Brain microvascular endothelial cell (primary cell): Measurements from ENCODE around the gene ERCC4.
A peak's percentile ranks its signal among the peaks of the same experiment; 100 is the strongest.

Source experiments
- DNase-seq: peaks from one replicate; pipeline ENCODE4 v3.0.0-alpha.2; 2020
- H3K27ac ChIP-seq: fragments of 250-450 bp; sonication (Bioruptor Pico); 2 replicates; pipeline ENCODE4 v1.5.1; 2020; ENCODE audit warnings: mild to moderate bottlenecking, moderate library complexity
- H3K27me3 ChIP-seq: fragments of 250-450 bp; sonication (Bioruptor Pico); replicated peaks from 2 replicates; pipeline ENCODE4 v1.5.1; 2020; ENCODE audit warnings: mild to moderate bottlenecking
- H3K36me3 ChIP-seq: fragments of 250-450 bp; sonication (Bioruptor Pico); replicated peaks from 2 replicates; pipeline ENCODE4 v1.5.1; 2020; ENCODE audit warnings: mild to moderate bottlenecking
- H3K4me3 ChIP-seq: 2 replicates; pipeline ENCODE4 v1.5.1; 2011; ENCODE audit warnings: low read depth, mild to moderate bottlenecking, control low read depth, low read length, moderate library complexity
- in situ Hi-C: cut with HindIII; loops from 2 replicates; pipeline ENCODE4 v1.10.0; 2017; ENCODE audit warnings: low sequenced_read_pairs, low pct_ligation_motif_present
- TF ChIP-seq, protein P1 (sequence below): IDR thresholded peaks from 2 replicates; pipeline ENCODE4 v1.5.1; 2011; ENCODE audit warnings: low read depth, mild to moderate bottlenecking, moderate library complexity, low read length, control low read depth, inconsistent platforms; ENCODE audit errors: missing control alignments

Gene ERCC4

DNA sequence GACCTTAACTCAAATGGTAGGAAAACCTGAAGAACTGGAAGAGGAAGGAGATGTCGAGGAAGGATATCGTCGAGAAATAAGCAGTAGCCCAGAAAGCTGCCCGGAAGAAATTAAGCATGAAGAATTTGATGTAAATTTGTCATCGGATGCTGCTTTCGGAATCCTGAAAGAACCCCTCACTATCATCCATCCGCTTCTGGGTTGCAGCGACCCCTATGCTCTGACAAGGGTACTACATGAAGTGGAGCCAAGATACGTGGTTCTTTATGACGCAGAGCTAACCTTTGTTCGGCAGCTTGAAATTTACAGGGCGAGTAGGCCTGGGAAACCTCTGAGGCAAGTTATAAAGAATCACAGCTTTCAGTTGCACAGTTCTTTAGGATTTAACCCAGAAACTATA lies 15.5 kb downstream of the ERCC4 start:
- no peak overlapping the region for H3K4me3 ChIP-seq
- in situ Hi-C loops = loop anchor here (25.0 kb wide), 1 partner anchor 577 kb away; no protein-coding TSS in a partner anchor
- DNase-seq = no peak
- no peaks in the 10 kb centered on the region for H3K27me3 ChIP-seq
- TF ChIP-seq, protein P1, sequence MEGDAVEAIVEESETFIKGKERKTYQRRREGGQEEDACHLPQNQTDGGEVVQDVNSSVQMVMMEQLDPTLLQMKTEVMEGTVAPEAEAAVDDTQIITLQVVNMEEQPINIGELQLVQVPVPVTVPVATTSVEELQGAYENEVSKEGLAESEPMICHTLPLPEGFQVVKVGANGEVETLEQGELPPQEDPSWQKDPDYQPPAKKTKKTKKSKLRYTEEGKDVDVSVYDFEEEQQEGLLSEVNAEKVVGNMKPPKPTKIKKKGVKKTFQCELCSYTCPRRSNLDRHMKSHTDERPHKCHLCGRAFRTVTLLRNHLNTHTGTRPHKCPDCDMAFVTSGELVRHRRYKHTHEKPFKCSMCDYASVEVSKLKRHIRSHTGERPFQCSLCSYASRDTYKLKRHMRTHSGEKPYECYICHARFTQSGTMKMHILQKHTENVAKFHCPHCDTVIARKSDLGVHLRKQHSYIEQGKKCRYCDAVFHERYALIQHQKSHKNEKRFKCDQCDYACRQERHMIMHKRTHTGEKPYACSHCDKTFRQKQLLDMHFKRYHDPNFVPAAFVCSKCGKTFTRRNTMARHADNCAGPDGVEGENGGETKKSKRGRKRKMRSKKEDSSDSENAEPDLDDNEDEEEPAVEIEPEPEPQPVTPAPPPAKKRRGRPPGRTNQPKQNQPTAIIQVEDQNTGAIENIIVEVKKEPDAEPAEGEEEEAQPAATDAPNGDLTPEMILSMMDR = peak; percentile 76
- H3K27ac ChIP-seq = no peak overlapping the region
- peaks cover 11% of the 10 kb centered on the region for H3K36me3 ChIP-seq

DNA sequence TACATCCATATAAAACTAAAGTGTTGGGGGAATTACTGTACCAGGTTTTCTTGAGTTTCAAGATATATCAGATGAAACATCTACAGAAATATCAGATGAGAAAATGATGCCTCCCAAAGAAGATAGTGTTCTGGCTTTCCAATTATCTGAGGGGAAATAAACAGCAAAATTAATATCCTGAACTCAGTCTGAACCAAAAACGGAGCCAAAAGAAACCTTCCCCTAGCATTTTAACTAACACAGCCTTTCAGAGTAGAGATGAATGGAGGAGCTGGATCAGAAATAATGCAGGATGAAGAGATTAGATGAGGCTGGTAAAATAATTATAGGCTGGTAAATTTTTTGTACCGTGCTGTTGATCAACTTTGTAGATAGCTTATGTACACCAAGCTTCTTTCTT lies 16.2 kb downstream of the ERCC4 start:
- TF ChIP-seq, protein P1 = no peak
- Histone ChIP-seq H3K27me3 (no peaks in the 10 kb centered on the region), H3K36me3 (peaks cover 11% of the 10 kb centered on the region), H3K27ac (no peak overlapping the region), H3K4me3 (no peak overlapping the region)
- DNase-seq = no peak
- in situ Hi-C loops = loop anchor here (25.0 kb wide), 1 partner anchor 576 kb away; no protein-coding TSS in a partner anchor

DNA sequence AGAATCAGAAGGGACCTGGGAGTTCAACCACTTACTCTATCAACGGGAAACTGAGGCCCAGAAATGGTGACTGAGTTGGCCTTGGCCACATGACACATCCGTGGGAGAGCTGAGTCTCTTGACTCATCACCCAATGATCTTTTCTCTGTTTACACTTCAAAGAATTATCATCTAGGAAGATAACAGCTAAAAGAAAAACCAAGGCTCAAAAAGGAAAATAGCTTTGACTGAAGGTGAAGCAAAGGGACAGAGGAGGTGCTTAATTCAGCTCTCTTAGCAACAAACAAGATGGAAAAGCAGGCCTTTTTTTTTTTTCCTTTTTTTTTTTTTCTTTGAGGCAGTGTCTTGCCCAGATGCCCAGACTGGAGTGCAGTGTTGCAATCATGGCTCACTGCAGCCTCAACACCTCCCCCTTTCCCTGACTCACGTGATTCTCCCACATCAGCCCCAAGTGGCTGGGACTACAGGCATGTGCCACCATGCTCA lies 16.7 kb downstream of the ERCC4 start:
- DNase-seq = peak; percentile 43
- peaks cover 11% of the 10 kb centered on the region for H3K36me3 ChIP-seq
- no peak overlapping the region for H3K4me3 ChIP-seq
- no peaks in the 10 kb centered on the region for H3K27me3 ChIP-seq
- H3K27ac ChIP-seq = no peak overlapping the region
- in situ Hi-C loops = loop anchor here (25.0 kb wide), 1 partner anchor 576 kb away; no protein-coding TSS in a partner anchor
- TF ChIP-seq, protein P1 = no peak

DNA sequence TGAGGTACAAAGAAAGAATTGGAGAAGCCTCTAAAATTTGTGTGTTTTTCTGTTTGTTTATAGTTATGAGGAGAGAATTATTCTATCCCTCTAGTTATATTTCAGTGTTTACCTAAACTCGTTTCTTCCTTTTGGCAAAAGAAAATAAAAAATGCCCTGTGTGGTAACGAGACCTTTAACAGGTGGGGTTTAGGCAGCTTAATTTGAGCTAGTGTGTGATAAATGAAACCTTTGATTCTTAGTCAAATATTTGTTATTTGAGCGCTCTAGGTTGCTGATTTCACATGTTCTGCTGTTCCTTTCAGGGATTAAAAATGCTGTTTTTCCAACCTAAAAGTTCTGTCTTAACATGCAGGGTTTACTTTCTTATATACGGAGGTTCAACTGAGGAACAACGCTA lies 17.5 kb downstream of the ERCC4 start:
- in situ Hi-C loops = loop anchor here (25.0 kb wide), 1 partner anchor 575 kb away; no protein-coding TSS in a partner anchor
- TF ChIP-seq, protein P1 = no peak
- Histone ChIP-seq H3K27ac (no peak overlapping the region), H3K4me3 (no peak overlapping the region), H3K36me3 (peaks cover 11% of the 10 kb centered on the region), H3K27me3 (no peaks in the 10 kb centered on the region)
- no peak for DNase-seq

DNA sequence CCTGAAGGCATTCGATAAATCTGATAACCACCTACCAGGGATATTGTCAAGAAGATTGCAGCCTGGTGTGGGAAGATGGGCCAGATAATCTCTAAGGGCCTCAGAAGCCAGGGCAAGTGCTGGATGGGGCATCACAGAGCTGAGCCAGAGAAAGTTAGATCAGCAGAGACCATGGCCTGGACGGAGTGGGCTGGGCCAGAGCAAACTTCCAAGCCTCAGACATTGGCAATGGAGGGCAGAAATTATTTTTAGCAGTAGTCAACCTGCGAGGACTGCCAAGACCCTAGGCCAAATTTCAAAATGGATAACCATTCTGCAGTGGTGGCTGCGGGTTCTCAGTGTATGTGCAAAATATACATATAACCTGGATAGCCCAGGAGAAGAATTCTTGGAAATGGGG lies 18.5 kb downstream of the ERCC4 start:
- TF ChIP-seq, protein P1 = no peak
- no peak overlapping the region for H3K4me3 ChIP-seq
- no peak for DNase-seq
- H3K27me3 ChIP-seq = no peaks in the 10 kb centered on the region
- in situ Hi-C loops = loop anchor here (25.0 kb wide), 1 partner anchor 574 kb away; no protein-coding TSS in a partner anchor
- no peak overlapping the region for H3K27ac ChIP-seq
- peaks cover 11% of the 10 kb centered on the region for H3K36me3 ChIP-seq

DNA sequence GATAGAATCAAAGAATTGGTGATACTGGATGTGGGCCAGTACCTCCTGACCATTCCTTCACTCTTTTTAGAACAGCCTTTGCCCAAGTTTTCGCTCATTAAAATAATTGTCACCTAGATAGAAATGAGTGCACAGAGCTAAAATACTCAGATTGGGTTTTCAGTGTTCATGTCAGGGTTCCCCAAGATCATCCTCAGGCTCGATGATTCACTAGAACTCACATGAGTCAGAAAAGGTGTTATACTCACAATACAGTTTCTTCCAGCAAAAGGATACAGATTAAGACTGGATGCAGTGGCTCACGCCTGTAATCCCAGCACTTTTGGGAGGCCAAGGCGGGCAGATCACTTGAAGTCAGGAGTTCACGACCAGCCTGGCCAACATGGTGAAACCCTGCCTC lies 19.9 kb downstream of the ERCC4 start:
- TF ChIP-seq, protein P1 = no peak
- H3K4me3 ChIP-seq = no peak overlapping the region
- H3K27me3 ChIP-seq = no peaks in the 10 kb centered on the region
- H3K36me3 ChIP-seq = peaks cover 10% of the 10 kb centered on the region
- no peak overlapping the region for H3K27ac ChIP-seq
- in situ Hi-C loops = loop anchor here (25.0 kb wide), 1 partner anchor 572 kb away; no protein-coding TSS in a partner anchor
- DNase-seq = no peak
